Fibroblast of pulmonary artery (primary cell): ENCODE data around the gene PRDM8.

Experiments used
- DNase-seq: peaks from one replicate; pipeline ENCODE4 v3.0.0-alpha.2; 2010; ENCODE audit warnings: low read depth
- H3K4me3 ChIP-seq: replicated peaks from 2 replicates; pipeline ENCODE4 v1.5.1; 2011; ENCODE audit warnings: low read depth, mild to moderate bottlenecking, control low read depth, low read length, moderate library complexity
- TF ChIP-seq, protein P1 (sequence below): IDR thresholded peaks from 2 replicates; pipeline ENCODE4 v1.5.1; 2011; ENCODE audit warnings: mild to moderate bottlenecking, control low read depth, low read length, inconsistent platforms; ENCODE audit errors: missing control alignments

PRDM8 gene

DNA sequence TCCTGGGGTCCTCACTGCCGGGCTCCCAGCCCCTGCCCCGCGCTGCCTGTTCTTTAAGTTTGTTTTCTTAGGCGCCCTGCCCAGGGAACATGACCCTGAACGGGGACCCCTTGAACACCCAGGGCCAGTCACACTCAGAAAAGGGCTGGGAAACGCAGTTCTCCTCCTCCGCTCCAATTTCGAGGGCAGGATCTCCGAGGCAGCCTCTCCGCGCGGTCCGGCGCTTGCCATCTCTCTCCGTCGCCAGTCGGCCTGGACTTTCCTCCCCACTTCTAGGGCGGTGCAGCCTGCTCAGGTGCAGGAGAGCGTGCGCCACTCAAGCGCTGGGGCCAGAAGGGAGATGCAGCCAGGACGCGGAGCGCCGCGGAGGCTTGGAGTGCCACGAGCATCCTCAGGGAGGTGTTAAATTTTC is 9.9 kb downstream of the PRDM8 start:
- DNase-seq: no peak
- no peak overlapping the region for H3K4me3 ChIP-seq
- TF ChIP-seq, protein P1, sequence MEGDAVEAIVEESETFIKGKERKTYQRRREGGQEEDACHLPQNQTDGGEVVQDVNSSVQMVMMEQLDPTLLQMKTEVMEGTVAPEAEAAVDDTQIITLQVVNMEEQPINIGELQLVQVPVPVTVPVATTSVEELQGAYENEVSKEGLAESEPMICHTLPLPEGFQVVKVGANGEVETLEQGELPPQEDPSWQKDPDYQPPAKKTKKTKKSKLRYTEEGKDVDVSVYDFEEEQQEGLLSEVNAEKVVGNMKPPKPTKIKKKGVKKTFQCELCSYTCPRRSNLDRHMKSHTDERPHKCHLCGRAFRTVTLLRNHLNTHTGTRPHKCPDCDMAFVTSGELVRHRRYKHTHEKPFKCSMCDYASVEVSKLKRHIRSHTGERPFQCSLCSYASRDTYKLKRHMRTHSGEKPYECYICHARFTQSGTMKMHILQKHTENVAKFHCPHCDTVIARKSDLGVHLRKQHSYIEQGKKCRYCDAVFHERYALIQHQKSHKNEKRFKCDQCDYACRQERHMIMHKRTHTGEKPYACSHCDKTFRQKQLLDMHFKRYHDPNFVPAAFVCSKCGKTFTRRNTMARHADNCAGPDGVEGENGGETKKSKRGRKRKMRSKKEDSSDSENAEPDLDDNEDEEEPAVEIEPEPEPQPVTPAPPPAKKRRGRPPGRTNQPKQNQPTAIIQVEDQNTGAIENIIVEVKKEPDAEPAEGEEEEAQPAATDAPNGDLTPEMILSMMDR: no peak

DNA sequence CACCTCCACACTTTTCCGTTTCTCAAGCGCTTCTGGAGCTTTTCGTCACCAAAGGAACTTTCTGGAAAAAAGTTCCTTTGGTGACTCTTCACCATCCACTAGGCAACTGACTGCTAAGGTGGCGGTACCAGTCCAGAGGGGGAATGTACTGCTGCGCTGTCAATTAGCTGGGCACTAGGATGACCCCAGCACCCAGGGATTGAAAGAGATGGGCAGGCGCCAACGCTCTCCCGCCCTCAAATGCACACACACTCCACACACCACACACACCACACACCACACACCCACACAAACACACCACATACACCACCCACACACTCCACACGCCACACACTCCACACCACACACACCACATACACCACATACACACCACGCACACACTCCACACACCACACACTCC is 10.4 kb downstream of the PRDM8 start:
- TF ChIP-seq, protein P1: no peak
- no peak for DNase-seq
- H3K4me3 ChIP-seq: no peak overlapping the region

DNA sequence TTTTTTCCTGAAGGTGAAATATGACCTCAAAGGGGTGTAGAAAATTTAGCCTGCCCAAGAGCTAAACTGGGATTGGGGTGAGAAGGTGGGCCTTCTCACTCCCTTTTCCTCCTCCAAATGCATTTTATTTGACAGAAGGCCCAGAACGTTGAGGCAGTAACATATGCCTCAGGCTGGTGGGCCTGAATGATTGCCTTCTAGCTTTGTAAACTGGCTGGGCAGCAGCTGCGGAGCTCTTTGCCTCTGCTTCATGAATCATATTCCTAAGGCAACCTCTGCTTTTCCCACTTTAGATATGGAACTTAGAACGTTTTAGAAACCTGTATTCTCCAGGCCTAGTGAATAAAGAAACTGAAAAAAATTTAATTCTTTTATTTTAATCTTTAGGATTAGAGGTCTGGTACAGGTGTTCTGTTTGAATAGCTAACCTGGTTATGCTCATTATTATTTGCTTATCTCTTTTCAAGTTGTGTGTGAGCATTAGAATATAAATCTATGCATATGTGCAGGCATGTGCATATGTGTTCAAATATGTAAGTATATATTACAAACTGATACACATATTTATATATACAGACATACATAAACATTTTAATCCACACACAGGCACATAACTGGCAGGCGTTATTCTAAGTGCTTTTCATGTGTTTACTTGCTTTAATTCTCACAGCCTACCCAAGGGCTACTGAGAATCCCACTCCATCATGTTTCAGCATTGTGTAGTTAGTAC is 11.5 kb downstream of the PRDM8 start:
- no peak for DNase-seq
- TF ChIP-seq, protein P1: no peak
- no peak overlapping the region for H3K4me3 ChIP-seq

DNA sequence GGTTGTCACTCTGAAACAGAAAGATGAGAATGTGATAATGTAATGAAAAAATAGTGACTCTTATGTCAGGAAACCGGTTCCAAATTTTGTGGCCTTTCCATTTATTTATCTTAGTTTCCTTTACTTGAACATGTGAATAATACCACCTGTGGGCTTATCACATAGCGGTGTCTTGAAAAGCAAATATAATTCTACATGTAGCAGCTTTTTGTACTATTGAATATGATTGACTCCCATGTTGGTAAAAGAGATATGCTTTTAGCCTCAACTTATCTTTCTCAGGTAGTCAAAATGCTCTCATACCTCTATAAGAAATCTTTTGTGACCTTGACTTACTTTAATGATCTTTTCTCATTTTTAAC is 12.0 kb downstream of the PRDM8 start:
- no peak overlapping the region for H3K4me3 ChIP-seq
- TF ChIP-seq, protein P1: no peak
- no peak for DNase-seq

DNA sequence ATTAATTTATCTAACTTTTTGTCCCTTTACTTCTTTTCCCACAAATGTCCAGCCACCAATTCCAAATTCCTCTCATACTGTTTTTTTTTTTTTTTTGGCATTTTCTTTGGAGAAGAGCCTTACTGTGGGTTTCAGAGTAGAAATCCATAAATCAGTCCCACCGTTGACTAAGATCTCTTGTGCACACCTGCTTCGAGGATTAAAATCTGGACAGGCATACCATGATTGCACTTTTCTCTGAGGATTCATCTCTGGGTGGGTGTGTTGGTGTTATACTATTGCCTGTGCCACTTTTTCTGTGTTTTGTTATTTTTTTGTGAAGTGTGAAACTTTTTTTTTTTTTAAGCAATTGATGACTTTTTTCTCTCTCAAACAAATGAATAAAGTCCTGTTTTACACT is 13.2 kb downstream of the PRDM8 start:
- no peak for DNase-seq
- TF ChIP-seq, protein P1: no peak
- no peak overlapping the region for H3K4me3 ChIP-seq

DNA sequence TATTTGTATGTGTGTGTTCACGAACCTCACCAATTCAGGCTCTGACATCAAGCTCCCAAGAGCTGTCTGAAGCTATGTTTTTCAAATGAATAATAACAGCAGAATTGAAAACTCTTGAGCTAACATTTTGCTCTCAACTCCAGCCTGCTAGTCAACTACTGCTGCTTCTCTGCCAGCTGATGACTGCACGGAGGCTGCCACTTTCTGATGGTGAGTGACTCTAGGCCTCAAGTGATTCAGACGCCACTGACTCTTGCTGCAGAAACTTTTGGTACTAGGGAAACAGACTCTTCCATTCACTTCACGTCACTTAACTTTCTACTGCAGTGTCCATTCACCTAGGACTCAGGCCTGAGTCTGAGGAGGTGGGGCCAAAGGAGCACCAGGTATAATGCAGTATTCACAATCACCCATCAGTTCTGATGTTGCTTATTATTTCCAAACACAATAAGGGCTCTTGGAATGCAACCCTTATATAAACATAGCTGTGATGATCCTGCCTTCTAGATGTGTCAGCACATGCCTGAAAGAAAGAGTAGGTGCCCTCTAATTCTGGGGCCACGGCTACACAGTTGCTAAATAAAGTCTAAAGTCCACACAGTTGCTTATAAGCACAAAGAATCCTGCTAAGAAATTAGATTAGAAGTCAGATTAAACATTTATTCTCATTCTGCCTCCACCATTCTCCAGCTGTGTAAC is 16.0 kb downstream of the PRDM8 start:
- DNase-seq: no peak
- TF ChIP-seq, protein P1: no peak

DNA sequence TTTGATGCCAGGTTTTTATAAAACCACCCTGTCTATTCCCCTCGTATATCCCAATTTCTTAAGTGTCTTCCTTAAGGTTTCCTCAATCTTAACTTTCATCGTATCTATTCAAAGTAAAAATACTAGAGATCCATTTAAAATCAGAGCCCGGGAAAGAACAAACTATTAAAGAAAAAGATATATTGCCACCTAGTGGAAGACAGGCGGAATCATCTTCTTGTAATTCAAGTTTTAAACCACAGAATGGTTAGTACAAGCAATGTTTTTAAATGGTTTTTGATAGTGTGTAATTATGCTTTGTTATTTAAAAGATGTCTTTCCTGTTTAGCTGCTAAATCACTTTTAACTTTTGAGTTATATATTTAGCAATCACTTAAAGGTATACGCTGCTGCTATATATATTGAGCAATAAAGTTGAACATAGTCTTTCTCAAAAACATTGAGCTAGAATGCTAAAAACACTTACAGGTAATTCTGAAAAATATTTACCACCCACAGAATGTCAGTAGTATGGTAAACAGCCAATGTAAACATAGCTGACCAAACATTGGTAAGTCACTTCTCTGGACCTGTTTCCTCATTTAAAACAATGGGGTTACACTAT is 18.2 kb downstream of the PRDM8 start:
- TF ChIP-seq, protein P1: peak; percentile 59
- DNase-seq: peak; percentile 66
- H3K4me3 ChIP-seq: no peak overlapping the region

More for the DNA sequence above, 16.0 kb downstream of the PRDM8 start:
- H3K4me3 ChIP-seq: no peak overlapping the region
